ENCODE results near the gene GPR35. TPM values are rescaled to one million over a fixed set of nuclear protein-coding genes. Genes with fewer than 3 reads are reported as not detected.
A peak's percentile ranks its signal among the peaks of the same experiment; 100 is the strongest.
"Not testable (repeated sequence)": the region's sequence is repeated elsewhere in the genome, so short reads cannot be mapped to it uniquely, and the experiment has no call there.

The GPR35 gene
- total RNA-seq, 2 donors from 2014 or later = 1.5 to 7.9 TPM

DNA sequence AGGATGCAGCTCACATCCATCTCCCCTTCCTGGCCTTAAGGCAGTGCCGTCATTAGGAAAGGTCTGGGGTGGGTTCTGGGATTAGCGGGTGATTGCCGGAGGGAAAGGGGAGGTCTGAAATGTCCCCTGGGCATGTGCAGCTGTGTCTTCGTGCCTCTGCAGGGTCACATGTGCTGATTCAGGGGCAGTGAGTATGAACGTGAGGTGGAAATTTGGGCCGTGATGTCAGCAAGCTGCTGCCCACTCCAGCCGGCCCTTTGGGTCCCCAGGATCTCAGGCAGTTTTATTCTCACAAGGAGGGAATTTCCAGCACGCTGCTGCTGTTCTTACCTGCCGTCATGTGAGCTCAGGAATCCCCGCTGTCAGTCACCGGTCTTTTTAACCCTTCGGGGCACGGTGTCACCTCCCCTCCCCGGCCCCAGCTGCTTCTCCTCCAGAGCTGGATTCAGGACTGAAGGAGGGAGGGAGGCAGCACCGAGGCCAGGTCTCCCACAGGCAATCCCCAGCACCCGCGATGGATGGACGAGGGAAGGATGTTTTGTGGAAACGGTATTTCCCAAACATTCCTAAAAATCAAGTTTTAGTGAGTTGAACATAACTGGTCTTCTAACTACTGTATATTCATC lies 23.5 kb downstream of the GPR35 start:
- Mint-ChIP-seq H3K9me3 (no peaks in the 10 kb centered on the region), H3K27ac (peak overlapping the region; percentile 36 to 37), H3K36me3 (no peaks in the 10 kb centered on the region)
- DNase-seq (ENCODE audit: low spot score in 2 of 2) = no peak
- no peak for ATAC-seq

DNA sequence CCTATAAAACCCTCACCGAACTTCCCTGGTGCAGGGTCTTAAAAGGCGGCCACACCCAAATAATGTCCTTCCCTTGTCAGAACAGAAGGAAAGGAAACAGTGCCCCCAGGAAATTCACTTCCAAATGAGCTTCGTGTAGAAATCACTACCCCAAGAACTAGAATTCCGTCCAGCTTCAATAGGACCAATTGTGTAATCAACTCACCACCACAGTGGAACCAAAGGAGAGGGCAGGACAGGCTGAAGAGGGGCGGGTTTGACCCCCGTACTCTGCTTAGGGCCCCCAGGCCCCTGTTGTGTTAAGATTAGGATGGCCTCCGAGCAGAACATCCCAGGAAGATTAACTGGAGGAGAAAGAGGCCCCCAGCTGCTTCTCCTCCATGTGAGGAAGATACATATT lies 24.1 kb downstream of the GPR35 start:
- no peak for ATAC-seq
- H3K36me3 Mint-ChIP-seq = no peaks in the 10 kb centered on the region
- no peaks in the 10 kb centered on the region for H3K9me3 Mint-ChIP-seq
- no peak overlapping the region for H3K27ac Mint-ChIP-seq
- no peak for DNase-seq (ENCODE audit: low spot score in 2 of 2)

DNA sequence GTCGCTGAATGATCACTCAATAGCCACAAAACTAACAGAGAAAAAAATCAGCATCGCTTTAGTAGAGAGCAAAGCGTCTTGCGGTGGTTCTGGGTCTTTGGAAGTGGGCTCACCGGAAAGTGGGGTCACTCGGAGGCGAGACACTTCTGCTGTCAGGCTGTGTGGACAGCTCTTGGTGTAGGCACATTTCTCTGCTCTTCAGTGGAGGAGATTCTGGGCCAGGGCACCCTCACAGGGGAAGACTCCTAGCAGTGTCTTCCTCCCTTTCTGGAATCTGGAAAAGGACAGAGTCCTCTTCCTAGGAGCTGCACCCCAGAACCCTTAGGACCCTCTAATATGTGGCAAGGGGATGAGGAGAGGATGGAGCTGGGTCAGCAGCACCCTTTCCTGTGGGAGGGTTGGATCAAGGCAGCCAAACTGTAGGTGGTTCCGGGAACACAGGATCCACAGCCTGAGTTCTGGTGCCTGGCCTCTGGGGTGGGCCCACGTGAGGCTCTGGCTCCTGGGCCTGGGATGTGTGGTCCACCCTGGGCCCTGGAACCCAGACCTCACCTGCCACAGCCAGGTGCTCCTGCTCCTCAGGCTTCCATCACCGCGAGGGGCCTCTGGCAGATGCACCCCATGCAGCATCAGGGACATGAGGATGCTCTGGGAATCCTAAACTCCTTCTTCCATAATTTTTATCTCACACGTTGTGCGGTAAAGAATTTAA lies 25.1 kb downstream of the GPR35 start:
- DNase-seq (ENCODE audit: low spot score in 2 of 2) (peak in 1 of 2 donors; percentile 41), ATAC-seq (no peak)
- Mint-ChIP-seq H3K36me3 (no peaks in the 10 kb centered on the region), H3K9me3 (no peaks in the 10 kb centered on the region), H3K27ac (no peak overlapping the region)

DNA sequence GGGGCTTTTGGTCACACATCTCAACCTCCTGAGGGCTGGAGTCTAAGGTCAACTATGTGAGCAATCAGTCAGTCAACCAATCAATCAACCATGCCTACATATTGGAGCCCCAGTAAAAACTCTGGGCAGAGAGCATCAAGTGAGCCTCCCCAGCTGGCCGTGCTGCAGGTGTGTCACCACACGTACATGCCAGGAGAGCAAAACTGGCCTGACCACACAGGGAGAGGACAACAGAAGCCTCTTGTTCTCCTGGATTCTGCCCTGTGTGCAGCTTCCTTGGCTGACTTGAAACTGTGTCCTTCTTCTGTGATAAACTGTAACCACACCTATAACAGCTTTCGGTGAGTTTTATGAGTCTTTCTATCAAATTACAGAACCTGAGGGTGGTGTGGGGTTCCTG lies 25.9 kb downstream of the GPR35 start:
- no peak for ATAC-seq
- no peaks in the 10 kb centered on the region for H3K9me3 Mint-ChIP-seq

DNA sequence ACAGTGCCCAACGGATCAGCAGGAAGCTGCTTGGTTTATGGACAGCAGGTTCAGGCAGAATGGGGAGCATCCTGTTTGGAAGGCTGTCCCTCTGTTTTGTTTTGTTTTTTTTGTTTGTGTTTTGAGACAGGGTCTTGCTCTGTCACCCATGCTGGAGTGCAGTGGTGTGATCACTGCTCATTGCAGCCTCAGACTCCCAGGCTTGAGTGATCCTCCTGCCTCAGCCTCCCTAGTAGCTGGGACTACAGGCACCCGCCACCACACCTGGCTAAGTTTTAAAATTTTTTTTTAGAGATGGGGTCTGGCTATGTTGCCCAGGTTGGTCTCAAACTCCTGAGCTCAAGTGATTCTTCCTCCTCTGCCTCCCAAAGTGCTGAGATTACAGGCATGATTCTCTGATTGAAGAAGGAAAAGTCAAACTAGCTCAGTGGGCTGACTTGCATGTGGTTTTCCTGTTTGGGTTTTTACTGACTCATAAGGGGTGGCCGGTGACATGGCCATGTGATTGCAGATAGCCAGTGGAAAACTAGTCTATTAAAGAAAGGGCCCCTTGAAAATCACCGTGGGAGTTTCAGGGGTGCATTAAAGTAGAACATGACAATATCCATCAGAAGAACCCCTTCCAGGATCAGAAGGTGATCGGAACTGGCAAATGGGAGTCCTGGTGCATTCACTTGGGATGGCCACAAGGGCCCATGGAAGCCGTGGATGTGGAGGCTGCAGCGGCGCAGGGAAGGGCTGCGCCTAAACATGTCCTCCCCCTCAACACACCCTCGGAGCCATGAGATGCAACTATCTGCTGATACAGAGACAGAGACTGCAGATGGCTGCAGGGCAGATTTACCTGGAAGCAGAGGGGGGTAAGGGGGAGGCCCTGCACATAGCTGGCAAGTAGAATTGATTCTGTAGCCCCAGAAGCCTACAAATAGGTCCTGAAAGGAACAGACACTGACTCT lies 30.9 kb downstream of the GPR35 start:
- peak in 1 of 2 donors; percentile 83 for ATAC-seq

More for the DNA sequence above, 25.9 kb downstream of the GPR35 start:
- Mint-ChIP-seq H3K36me3 (no peaks in the 10 kb centered on the region), H3K27ac (no peak overlapping the region)
- DNase-seq (ENCODE audit: low spot score in 2 of 2) = no peak

DNA sequence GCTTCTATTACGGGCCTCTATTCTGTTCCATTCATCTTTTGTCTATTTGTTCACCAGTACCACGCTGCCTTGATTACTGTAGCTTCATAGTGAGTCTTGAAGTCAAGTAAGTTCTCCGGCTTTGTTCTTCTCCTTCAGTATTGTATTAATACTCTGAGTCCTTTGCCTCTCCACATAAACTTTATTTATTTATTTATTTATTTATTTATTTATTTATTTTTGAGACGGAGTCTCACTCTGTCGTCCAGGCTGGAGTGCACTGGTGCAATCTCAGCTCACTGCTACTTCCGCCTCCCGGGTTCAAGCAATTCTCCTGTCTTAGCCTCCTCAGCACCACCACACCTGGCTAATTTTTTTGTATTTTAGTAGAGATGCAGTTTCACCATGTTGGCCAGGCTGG lies 34.6 kb downstream of the GPR35 start:
- DNase-seq (ENCODE audit: low spot score in 2 of 2); ATAC-seq; H3K27ac Mint-ChIP-seq; H3K9me3 Mint-ChIP-seq; H3K36me3 Mint-ChIP-seq: not testable (repeated sequence)

More for the DNA sequence above, 30.9 kb downstream of the GPR35 start:
- Mint-ChIP-seq H3K9me3 (no peaks in the 10 kb centered on the region), H3K27ac (no peak overlapping the region), H3K36me3 (no peaks in the 10 kb centered on the region)
- DNase-seq (ENCODE audit: low spot score in 2 of 2) = no peak

DNA sequence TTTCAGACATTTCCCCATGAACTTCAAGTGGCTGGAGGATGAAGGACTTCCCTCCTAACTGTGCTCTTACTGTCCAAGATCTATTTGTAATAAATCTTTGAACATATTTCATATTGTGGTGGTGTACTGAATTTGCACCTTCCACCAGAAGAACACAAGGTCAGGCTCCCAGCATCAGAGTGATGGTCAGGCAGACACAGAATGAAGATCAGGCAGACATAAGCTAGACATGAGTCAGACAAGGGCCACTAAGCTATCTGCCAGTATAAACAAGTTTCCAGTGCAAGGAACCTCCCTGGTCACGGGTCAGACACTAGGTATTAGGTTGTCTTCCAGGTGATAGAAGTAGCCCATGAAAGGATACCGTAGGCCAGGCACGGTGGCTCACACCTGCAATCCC lies 37.4 kb downstream of the GPR35 start:
- ATAC-seq = no peak
- DNase-seq (ENCODE audit: low spot score in 2 of 2) = no peak
- peaks cover 8 to 12% of the 10 kb centered on the region in 2 donors for H3K9me3 Mint-ChIP-seq
- no peaks in the 10 kb centered on the region for H3K36me3 Mint-ChIP-seq
- no peak overlapping the region for H3K27ac Mint-ChIP-seq

DNA sequence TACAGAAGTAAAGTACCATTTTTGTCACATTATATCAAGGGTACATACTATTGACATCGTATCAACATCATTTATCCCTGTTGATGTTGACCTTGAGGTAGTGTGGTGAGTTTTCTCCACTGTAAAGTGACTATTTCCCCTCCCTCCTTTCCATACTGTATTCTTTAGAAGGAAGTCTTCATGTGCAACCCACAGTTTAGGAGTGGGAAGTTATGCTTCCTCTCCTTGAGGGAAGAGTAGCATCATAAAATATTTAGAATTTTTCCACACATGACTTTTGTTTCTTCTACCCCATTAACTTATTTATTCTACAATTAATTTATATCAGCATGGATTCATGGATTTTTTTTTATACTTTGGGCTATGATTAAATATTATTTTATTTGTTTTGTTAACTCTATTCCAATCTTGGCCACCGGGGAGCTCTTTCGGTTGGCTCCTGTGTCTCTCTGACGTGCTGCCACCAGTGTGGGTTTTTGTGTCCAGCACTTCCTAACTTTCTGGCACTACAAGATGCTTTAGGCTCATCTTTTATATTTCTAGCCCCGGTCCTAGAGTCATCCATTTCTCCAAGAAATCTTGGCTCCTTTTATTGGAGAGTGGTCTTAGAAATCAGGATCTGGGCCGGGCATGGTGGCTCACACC lies 38.4 kb downstream of the GPR35 start:
- no peak for ATAC-seq
- no peaks in the 10 kb centered on the region for H3K36me3 Mint-ChIP-seq
- H3K9me3 Mint-ChIP-seq = peaks cover 8 to 12% of the 10 kb centered on the region in 2 donors
- no peak overlapping the region for H3K27ac Mint-ChIP-seq
- DNase-seq (ENCODE audit: low spot score in 2 of 2) = no peak

DNA sequence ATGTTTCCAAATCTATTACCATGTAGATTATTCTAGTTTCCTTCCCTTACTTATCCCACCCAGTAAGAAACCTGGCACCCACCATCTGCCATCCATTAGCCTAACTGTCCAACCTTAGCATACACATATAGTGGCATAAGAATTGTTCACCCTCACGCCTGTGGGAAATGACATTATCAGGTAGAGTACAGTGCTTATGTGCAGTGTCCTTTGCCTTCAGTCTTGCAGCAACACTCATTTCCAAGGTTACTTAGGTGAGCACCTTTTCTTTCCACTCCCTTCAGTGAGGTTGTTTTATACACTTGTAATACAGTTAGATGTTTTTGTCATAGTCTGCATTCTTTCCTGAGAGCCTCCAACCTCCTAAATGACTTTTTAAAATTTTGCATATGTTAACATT lies 39.3 kb downstream of the GPR35 start:
- Mint-ChIP-seq H3K36me3 (no peaks in the 10 kb centered on the region), H3K27ac (no peak overlapping the region), H3K9me3 (peaks cover 8 to 12% of the 10 kb centered on the region in 2 donors)
- DNase-seq (ENCODE audit: low spot score in 2 of 2) = no peak
- ATAC-seq = no peak

DNA sequence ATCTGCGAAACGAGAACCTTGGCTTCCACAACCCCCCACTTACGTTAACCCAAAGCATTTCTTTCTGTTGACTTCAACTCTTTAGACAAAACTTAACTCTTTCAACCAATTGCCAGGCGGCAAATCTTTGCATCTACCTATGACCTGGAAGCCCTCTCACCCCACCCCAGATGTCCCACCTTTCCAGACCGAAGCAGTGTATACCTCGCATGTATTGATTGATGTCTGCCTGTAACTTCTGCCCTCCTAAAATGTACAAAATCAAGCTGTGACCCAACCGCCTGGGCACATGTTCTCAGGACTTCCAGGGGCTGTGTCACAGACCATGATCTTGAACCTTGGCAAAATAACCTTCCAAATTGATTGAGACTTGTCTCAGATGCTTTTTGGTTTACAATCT lies 45.1 kb downstream of the GPR35 start:
- no peak for ATAC-seq
- no peak for DNase-seq (ENCODE audit: low spot score in 2 of 2)
- peaks cover 0 to 4% of the 10 kb centered on the region in 2 donors for H3K9me3 Mint-ChIP-seq
- H3K36me3 Mint-ChIP-seq = no peaks in the 10 kb centered on the region
- H3K27ac Mint-ChIP-seq = no peak overlapping the region

DNA sequence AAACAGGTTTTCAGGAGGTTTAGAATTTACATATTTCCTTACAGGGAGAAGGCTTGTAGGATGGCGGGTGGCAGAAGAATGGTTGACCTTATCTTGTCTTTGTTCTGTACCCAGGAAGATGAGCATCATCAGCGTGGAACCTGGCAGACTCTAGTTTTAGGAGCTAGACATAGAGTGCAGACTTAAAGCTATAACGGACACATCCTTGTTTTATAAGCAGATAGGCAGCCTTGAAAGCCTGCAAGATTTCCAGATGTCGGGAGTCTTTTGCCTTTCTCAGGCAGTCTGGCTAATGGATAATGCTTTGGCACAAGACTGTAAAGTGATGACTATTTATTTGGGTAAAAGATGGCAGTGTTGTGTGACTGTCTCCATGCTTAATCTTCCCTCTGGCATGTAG lies 45.7 kb downstream of the GPR35 start:
- no peak for ATAC-seq
- no peak for DNase-seq (ENCODE audit: low spot score in 2 of 2)
- H3K9me3 Mint-ChIP-seq = peaks cover 0 to 4% of the 10 kb centered on the region in 2 donors

DNA sequence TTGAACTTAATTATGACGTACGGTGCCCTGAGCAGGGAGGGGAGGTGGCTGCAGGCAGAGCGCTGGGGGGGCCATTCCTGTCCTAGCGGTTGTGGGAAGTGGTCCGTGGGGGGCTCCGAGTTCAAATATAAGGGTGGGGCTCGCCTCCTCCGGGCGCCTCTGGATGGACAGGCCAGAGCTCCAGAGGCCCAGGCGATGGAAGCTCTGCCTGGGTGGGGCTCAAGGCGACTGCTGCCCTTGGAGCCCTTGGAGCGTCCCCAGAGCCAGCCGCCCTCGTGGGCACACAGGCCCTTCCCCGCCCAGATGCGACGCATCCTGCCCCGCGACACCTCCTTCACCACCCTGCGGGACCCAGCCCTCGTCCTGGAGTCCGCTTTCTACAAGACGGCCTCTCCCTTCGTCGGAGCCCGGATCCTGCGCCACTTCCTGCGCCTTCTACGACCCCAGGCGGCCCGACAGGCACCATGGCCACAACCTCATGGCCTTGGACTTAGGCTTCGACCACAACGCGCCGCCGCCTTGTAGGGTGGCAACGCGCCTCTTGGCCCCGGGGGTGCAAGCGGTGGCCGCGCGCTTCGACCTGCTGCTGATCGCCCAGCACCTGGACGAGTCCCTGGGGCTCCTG lies 46.9 kb downstream of the GPR35 start:
- no peaks in the 10 kb centered on the region for H3K36me3 Mint-ChIP-seq
- ATAC-seq (no peak), DNase-seq (ENCODE audit: low spot score in 2 of 2) (no peak)
- no peaks in the 10 kb centered on the region for H3K9me3 Mint-ChIP-seq
- no peak overlapping the region for H3K27ac Mint-ChIP-seq

More for the DNA sequence above, 45.7 kb downstream of the GPR35 start:
- Mint-ChIP-seq H3K27ac (no peak overlapping the region), H3K36me3 (no peaks in the 10 kb centered on the region)

DNA sequence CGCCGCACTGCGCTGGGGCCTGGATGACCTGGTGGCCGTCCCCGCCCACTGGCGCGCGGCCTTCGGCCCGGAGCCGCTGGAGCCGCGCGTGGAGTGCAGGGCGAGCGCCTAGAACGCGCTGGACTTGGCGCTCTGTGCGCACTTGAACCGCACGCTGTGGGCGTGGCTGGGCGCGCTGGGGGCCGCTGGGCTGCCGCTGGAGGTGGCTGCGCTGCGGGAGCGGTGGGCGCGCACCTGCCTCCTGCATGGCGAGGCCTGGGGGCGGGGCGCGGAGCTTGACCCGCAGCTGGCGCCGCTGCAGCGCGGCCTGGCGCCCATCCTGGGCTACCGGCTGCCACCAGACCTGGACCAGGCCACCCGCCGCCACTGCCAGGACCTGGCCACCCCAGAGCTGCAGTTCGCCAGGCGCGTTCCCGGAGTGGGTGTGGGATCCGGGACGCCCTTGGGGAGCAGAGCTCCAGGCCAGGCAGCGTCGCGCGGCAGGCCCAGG lies 47.5 kb downstream of the GPR35 start:
- no peaks in the 10 kb centered on the region for H3K9me3 Mint-ChIP-seq
- no peaks in the 10 kb centered on the region for H3K36me3 Mint-ChIP-seq
- ATAC-seq = no peak
- DNase-seq (ENCODE audit: low spot score in 2 of 2) = no peak
- no peak overlapping the region for H3K27ac Mint-ChIP-seq

DNA sequence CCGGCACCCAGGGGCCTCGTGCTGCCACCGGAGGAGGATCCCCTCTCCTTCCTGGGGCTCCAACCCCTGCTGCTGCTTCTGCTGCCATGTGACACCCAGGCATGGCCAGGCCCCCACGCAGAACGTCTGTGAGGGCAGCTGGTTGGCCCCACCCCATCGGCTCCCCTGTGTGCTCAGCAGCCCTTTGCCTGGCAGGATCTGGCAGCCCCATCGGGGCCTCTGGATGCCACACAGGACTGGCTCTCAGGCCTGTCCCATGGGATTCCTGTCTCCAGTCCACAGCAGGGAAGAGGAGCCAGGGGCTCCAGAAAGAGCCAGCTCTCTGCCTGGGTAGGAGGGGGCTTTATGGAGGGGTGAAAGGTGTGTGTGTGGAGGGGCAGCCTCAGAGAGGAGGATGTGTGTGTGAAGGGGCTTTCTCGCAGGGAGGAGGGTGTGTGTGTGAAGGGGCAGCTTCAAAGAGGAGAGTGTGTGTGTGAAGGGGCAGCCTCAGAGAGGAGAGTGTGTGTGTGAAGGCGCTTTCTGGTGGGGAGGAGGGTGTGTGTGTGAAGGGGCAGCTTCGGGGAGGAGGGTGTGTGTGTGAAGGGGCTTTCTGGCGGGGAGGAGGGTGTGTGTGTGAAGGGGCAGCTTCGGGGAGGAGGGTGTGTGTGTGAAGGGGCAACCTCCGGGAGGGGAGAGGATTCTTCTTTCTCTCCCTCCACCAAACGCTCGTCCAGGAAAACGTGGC lies 49.3 kb downstream of the GPR35 start:
- not testable (repeated sequence) for H3K27ac Mint-ChIP-seq; DNase-seq (ENCODE audit: low spot score in 2 of 2)

DNA sequence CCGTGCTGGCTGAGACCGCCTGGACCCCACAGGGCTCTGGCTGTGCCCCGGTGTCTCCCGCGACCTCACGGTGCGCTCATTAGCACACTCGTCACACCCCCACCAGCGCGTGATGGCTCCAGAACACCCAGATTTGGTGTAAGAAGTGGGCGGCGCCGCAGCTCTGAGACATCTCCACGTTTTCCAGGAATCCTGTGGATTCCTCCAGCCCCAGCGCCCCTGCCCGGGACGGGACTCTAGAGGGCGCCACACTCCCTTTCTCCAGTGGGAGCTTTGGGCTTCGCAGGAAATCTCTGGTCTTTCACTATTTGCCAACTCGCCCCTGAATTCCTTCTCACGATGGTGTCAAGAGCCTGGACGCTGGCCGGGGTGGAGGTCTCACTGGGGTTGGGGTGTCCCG lies 50.1 kb downstream of the GPR35 start:
- H3K27ac Mint-ChIP-seq; H3K9me3 Mint-ChIP-seq; H3K36me3 Mint-ChIP-seq; DNase-seq (ENCODE audit: low spot score in 2 of 2): not testable (repeated sequence)
- peak in 1 of 2 donors; percentile 32 for ATAC-seq

More for the DNA sequence above, 49.3 kb downstream of the GPR35 start:
- not testable (repeated sequence) for H3K9me3 Mint-ChIP-seq, H3K36me3 Mint-ChIP-seq, ATAC-seq
